IMR-90 (cell line): ENCODE results near the gene RGS10. TPM values are rescaled to one million over a fixed set of nuclear protein-coding genes. Genes with fewer than 3 reads are reported as not detected.

Source experiments
- ATAC-seq: fragments of 200-7000 bp; cut with Tn5 transposase; 2 replicates; pipeline ENCODE4 v1.9.1; 2020; ENCODE audit warnings: low read depth, mild to moderate bottlenecking, moderate library complexity
- BruUV-seq: library from RNA; stranded (reverse); fragments of 400-500 nt; replicated peaks from 2 replicates; lab custom pipeline; 2021; lab: Mats Ljungman, UMichigan
- CTCF ChIA-PET: fragments of 300-600 bp; formaldehyde crosslinking; extraction: SDS; loops from one replicate; lab custom pipeline; 2021; ENCODE audit warnings: antibody characterized with exemption; lab: Yijun Ruan, JAX
- POLR2A ChIA-PET: fragments of 300-600 bp; sonication (Branson Sonifier 250); formaldehyde crosslinking; loops from one replicate; lab custom pipeline; 2022; ENCODE audit warnings: antibody characterized with exemption; ENCODE audit not compliant: unreplicated experiment; lab: Charles Lee
- DNase-seq: peaks from one replicate; pipeline ENCODE4 v3.0.0; 2013
- H2AFZ ChIP-seq: replicated peaks from 2 replicates; pipeline ENCODE3; 2013; ENCODE audit warnings: low read length, mild to moderate bottlenecking; ENCODE audit not compliant: poor library complexity
- H2AK5ac ChIP-seq: 2 replicates; pipeline ENCODE4 v1.6.1; 2013; ENCODE audit warnings: low read depth, low read length, inconsistent platforms
- H2AK9ac ChIP-seq: replicated peaks from 2 replicates; pipeline ENCODE3; 2013; ENCODE audit warnings: mild to moderate bottlenecking, low read depth, low read length, moderate library complexity; ENCODE audit not compliant: poor library complexity
- H2BK120ac ChIP-seq: 2 replicates; pipeline ENCODE4 v1.6.1; 2013; ENCODE audit warnings: low read depth, low read length, inconsistent platforms
- H2BK15ac ChIP-seq: 3 replicates; pipeline ENCODE4 v1.6.1; 2013; ENCODE audit warnings: low read depth, low read length, inconsistent platforms
- H2BK20ac ChIP-seq: 2 replicates; pipeline ENCODE4 v1.6.1; 2013; ENCODE audit warnings: low read depth, mild to moderate bottlenecking, inconsistent platforms, low read length, moderate library complexity
- H2BK5ac ChIP-seq: 2 replicates; pipeline ENCODE4 v1.6.1; 2013; ENCODE audit warnings: mild to moderate bottlenecking, low read depth, low read length, inconsistent platforms; ENCODE audit not compliant: poor library complexity, severe bottlenecking
- H3K14ac ChIP-seq: replicated peaks from 2 replicates; pipeline ENCODE4 v1.6.1; 2013; ENCODE audit warnings: low read depth, low read length, inconsistent platforms
- H3K18ac ChIP-seq: 2 replicates; pipeline ENCODE4 v1.6.1; 2013; ENCODE audit warnings: low read depth, low read length, control low read depth
- H3K23ac ChIP-seq: 2 replicates; pipeline ENCODE4 v1.6.1; 2013; ENCODE audit warnings: low read depth, low read length, inconsistent platforms
- H3K27ac ChIP-seq: 2 replicates; pipeline ENCODE4 v1.5.1; 2013; ENCODE audit warnings: mild to moderate bottlenecking, control low read depth, low read length; ENCODE audit not compliant: insufficient read depth
- H3K27me3 ChIP-seq: 2 replicates; pipeline ENCODE4 v1.6.1; 2013; ENCODE audit warnings: low read length; ENCODE audit not compliant: control insufficient read depth, insufficient read depth
- H3K36me3 ChIP-seq: 2 replicates; pipeline ENCODE4 v1.6.1; 2013; ENCODE audit warnings: low read length, mixed read lengths; ENCODE audit not compliant: control insufficient read depth, insufficient read depth
- H3K4ac ChIP-seq: 2 replicates; pipeline ENCODE4 v1.6.1; 2013; ENCODE audit warnings: low read depth, low read length, inconsistent platforms
- H3K4me1 ChIP-seq: 2 replicates; pipeline ENCODE4 v1.6.1; 2013; ENCODE audit warnings: low read length, mixed read lengths; ENCODE audit not compliant: control insufficient read depth, insufficient read depth
- H3K4me2 ChIP-seq: 2 replicates; pipeline ENCODE4 v1.6.1; 2013; ENCODE audit warnings: low read depth, mild to moderate bottlenecking, control low read depth, low read length, moderate library complexity
- H3K4me3 ChIP-seq: 2 replicates; pipeline ENCODE4 v1.5.1; 2013; ENCODE audit warnings: low read depth, mild to moderate bottlenecking, control low read depth, low read length, moderate library complexity; ENCODE audit not compliant: insufficient read depth
- H3K56ac ChIP-seq: 2 replicates; pipeline ENCODE4 v1.6.1; 2013; ENCODE audit warnings: low read length, inconsistent platforms; ENCODE audit not compliant: insufficient read depth; ENCODE audit errors: extremely low read depth
- H3K79me1 ChIP-seq, 2 experiments: 2 replicates each; pipeline ENCODE4 v1.6.1; 2013; ENCODE audit warnings: low read length in 2 of 2, inconsistent platforms in 1 of 2, low read depth in 1 of 2
- H3K9ac ChIP-seq: 2 replicates; pipeline ENCODE4 v1.6.1; 2013; ENCODE audit warnings: low read depth, low read length, control low read depth
- H3K9me1 ChIP-seq: 2 replicates; pipeline ENCODE4 v1.6.1; 2013; ENCODE audit warnings: low read length, inconsistent platforms; ENCODE audit not compliant: insufficient read depth
- H3K9me3 ChIP-seq: 2 replicates; pipeline ENCODE4 v1.6.1; 2013; ENCODE audit warnings: low read length; ENCODE audit not compliant: control insufficient read depth, insufficient read depth
- H4K20me1 ChIP-seq: 2 replicates; pipeline ENCODE4 v1.6.1; 2013; ENCODE audit warnings: low read length, inconsistent platforms; ENCODE audit not compliant: insufficient read depth
- H4K5ac ChIP-seq: 2 replicates; pipeline ENCODE4 v1.6.1; 2013; ENCODE audit warnings: mild to moderate bottlenecking, low read depth, low read length, control low read depth
- H4K8ac ChIP-seq, 2 experiments: 2 replicates each; pipeline ENCODE4 v1.6.1; 2013; ENCODE audit warnings: low read depth in 2 of 2, low read length in 2 of 2, control low read depth in 1 of 2, inconsistent platforms in 1 of 2
- H4K91ac ChIP-seq: 2 replicates; pipeline ENCODE4 v1.6.1; 2013; ENCODE audit warnings: low read depth, low read length, inconsistent platforms; ENCODE audit not compliant: insufficient read depth
- CEBPB ChIP-seq: IDR thresholded peaks from 2 replicates; pipeline ENCODE4 v1.6.1; 2012; ENCODE audit warnings: low read depth, low read length, improper control_type of control experiment
- CHD1 ChIP-seq: IDR thresholded peaks from 2 replicates; pipeline ENCODE4 v1.6.1; 2012; ENCODE audit warnings: low read depth, low read length, improper control_type of control experiment
- CTCF ChIP-seq: conservative IDR thresholded peaks from 2 replicates; pipeline ENCODE4 v1.5.1; 2012; ENCODE audit warnings: mild to moderate bottlenecking, low read depth, low read length, improper control_type of control experiment
- FOS ChIP-seq: fragments of 150-350 bp; IDR thresholded peaks from 2 replicates; pipeline ENCODE4 v1.6.1; 2016; ENCODE audit warnings: low read depth, low read length
- NFE2L2 ChIP-seq: fragments of 150-350 bp; IDR thresholded peaks from 2 replicates; pipeline ENCODE4 v1.6.1; 2016; ENCODE audit warnings: low read depth, mild to moderate bottlenecking, low read length
- POLR2A ChIP-seq: IDR thresholded peaks from 2 replicates; pipeline ENCODE4 v1.6.1; 2012; ENCODE audit warnings: mild to moderate bottlenecking, low read depth, low read length
- RFX5 ChIP-seq: IDR thresholded peaks from 2 replicates; pipeline ENCODE4 v1.8.0; 2012; ENCODE audit warnings: low read depth, mild to moderate bottlenecking, low read length, moderate library complexity
- SMC3 ChIP-seq: fragments of 150-350 bp; IDR thresholded peaks from 2 replicates; pipeline ENCODE4 v1.6.1; 2016; ENCODE audit warnings: low read depth, mild to moderate bottlenecking, antibody characterized with exemption, low read length, moderate library complexity
- WGBS, 2 experiments: methylation state at CpG; one replicate each; pipeline versions ENCODE4 v1.1.5 to v1.1.7; 2013; ENCODE audit warnings: missing lambda C conversion rate in 2 of 2; ENCODE audit not compliant: insufficient read length in 1 of 2; ENCODE audit errors: extremely low coverage in 2 of 2; 5-methylcytosine and 5-hydroxymethylcytosine counted together
- dilution Hi-C: fragments of 300-500 bp; cut with HindIII; formaldehyde crosslinking; loops from one replicate; pipeline ENCODE4 v1.14.3; 2018; ENCODE audit warnings: low sequenced_read_pairs; ENCODE audit not compliant: unreplicated experiment
- in situ Hi-C: fragments of 300-500 bp; cut with MboI; formaldehyde crosslinking; loops from 3 replicates; pipeline ENCODE4 v1.14.3; 2019; ENCODE audit warnings: low sequenced_read_pairs, inconsistent platforms, mixed read lengths
- intact Hi-C: fragments of 100-400 bp; cut with micrococcal nuclease; formaldehyde crosslinking; loops from 2 replicates; pipeline ENCODE4 v1.10.0; 2022
- polyA plus RNA-seq, 3 experiments: library from polyadenylated mRNA; depleted of rRNA; stranded (reverse); fragments of >200 nt; gene quantifications; 2 replicates each; pipeline ENCODE4 v1.2.3, GENCODE V29; 2012; ENCODE audit warnings: low replicate concordance in 1 of 3
- total RNA-seq: library from RNA; depleted of rRNA; stranded (reverse); fragments of >200 nt; gene quantifications from 2 replicates; pipeline ENCODE4 v1.2.3, GENCODE V29; 2012

The RGS10 gene
- total and polyA plus RNA-seq, 2 of the 4 experiments (the other 2 are of a cell fraction): 35.3 to 89.7 TPM

- TF ChIP-seq SMC3: no peak
- TF ChIP-seq POLR2A: no peak
- TF ChIP-seq CHD1: no peak
- TF ChIP-seq NFE2L2: no peak
Observed at GRCh38 chr10:119536508-119537025, 6.0 kb downstream of the RGS10 start (continued).

- H3K56ac ChIP-seq: no peak overlapping the region
- H3K4ac ChIP-seq: no peak overlapping the region
- peaks cover 5% of the 10 kb centered on the region; the same call in 1 of the 2 replicates for H3K36me3 ChIP-seq
- POLR2A ChIA-PET: no interaction called here
- no peaks in the 10 kb centered on the region for H3K9me3 ChIP-seq
- H2AK5ac ChIP-seq: no peak overlapping the region
- no peaks in the 10 kb centered on the region for H3K27me3 ChIP-seq
- BruUV-seq: no TSS peak
- peaks cover 63% of the 10 kb centered on the region for H4K20me1 ChIP-seq
- no peak overlapping the region for H2BK15ac ChIP-seq
- no peak overlapping the region for H2BK20ac ChIP-seq
- H4K91ac ChIP-seq: 0 out of 2 replicates have a peak overlapping the region, but pooled peaks have one; percentile 1
- ATAC-seq: no peak
- H3K79me1 ChIP-seq: peaks cover 36 to 84% of the 10 kb centered on the region in 2 experiments
- peaks cover 28% of the 10 kb centered on the region for H3K4me1 ChIP-seq
- DNase-seq: no peak
- WGBS, 2 experiments: no CpG with 5 or more reads among the region's 11 CpGs
- peaks cover 15% of the 10 kb centered on the region for H3K9me1 ChIP-seq
- no peak overlapping the region for H2BK5ac ChIP-seq
- no peak overlapping the region for H3K9ac ChIP-seq
- H3K14ac ChIP-seq: no peak overlapping the region
- H3K27ac ChIP-seq: no peak overlapping the region
- intact Hi-C loops: no loop called here
- no peak overlapping the region for H3K18ac ChIP-seq
- H4K8ac ChIP-seq: no peak overlapping the region
- no peak overlapping the region for H2BK120ac ChIP-seq
- H2AK9ac ChIP-seq: no peak overlapping the region
- no peak overlapping the region for H2AFZ ChIP-seq
- no peak overlapping the region for H3K23ac ChIP-seq
- dilution Hi-C loops: no loop called here
- CTCF ChIA-PET: interaction anchor here (0.5 kb wide), 1 partner anchor 302 kb away, joined by 3 read pairs; no protein-coding TSS in a partner anchor
- H3K4me2 ChIP-seq: no peak overlapping the region
- no peak for TF ChIP-seq RFX5
- TF ChIP-seq POLR2A: no peak
- TF ChIP-seq SMC3: no peak
- no peak for TF ChIP-seq FOS
- TF ChIP-seq CTCF: no peak
- no peak for TF ChIP-seq CEBPB
- in situ Hi-C loops: no loop called here
- H4K5ac ChIP-seq: no peak overlapping the region
- H3K4me3 ChIP-seq: no peak overlapping the region
Observed at GRCh38 chr10:119535837-119536507, 6.5 kb downstream of the RGS10 start.
